TTC549 (cell line): ENCODE data around the gene ANO8.
"Not testable (repeated sequence)": the region's sequence is repeated elsewhere in the genome, so short reads cannot be mapped to it uniquely, and the experiment has no call there.

ENCODE experiments used
- FAIRE-seq: peaks from 2 replicates; lab custom pipeline; 2012; peaks lifted over from hg19 to GRCh38; lab: Jason Lieb, UNC

ANO8 gene, protein sequence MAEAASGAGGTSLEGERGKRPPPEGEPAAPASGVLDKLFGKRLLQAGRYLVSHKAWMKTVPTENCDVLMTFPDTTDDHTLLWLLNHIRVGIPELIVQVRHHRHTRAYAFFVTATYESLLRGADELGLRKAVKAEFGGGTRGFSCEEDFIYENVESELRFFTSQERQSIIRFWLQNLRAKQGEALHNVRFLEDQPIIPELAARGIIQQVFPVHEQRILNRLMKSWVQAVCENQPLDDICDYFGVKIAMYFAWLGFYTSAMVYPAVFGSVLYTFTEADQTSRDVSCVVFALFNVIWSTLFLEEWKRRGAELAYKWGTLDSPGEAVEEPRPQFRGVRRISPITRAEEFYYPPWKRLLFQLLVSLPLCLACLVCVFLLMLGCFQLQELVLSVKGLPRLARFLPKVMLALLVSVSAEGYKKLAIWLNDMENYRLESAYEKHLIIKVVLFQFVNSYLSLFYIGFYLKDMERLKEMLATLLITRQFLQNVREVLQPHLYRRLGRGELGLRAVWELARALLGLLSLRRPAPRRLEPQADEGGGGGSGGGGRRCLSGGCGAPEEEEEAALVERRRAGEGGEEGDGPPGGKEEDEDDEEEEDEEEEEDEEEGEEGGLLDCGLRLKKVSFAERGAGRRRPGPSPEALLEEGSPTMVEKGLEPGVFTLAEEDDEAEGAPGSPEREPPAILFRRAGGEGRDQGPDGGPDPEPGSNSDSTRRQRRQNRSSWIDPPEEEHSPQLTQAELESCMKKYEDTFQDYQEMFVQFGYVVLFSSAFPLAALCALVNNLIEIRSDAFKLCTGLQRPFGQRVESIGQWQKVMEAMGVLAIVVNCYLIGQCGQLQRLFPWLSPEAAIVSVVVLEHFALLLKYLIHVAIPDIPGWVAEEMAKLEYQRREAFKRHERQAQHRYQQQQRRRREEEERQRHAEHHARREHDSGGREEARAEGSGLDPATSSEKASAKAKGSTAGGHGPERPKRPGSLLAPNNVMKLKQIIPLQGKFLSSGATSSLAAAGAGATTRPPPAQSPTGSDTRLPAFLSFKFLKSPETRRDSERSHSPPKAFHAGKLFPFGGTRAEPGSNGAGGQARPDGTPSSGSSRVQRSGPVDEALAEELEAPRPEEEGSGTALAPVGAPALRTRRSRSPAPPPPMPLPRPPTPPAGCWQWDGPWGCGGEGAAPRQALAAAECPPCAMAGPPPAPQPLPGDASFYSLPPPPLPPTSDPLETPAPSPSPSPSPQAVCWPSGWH

DNA sequence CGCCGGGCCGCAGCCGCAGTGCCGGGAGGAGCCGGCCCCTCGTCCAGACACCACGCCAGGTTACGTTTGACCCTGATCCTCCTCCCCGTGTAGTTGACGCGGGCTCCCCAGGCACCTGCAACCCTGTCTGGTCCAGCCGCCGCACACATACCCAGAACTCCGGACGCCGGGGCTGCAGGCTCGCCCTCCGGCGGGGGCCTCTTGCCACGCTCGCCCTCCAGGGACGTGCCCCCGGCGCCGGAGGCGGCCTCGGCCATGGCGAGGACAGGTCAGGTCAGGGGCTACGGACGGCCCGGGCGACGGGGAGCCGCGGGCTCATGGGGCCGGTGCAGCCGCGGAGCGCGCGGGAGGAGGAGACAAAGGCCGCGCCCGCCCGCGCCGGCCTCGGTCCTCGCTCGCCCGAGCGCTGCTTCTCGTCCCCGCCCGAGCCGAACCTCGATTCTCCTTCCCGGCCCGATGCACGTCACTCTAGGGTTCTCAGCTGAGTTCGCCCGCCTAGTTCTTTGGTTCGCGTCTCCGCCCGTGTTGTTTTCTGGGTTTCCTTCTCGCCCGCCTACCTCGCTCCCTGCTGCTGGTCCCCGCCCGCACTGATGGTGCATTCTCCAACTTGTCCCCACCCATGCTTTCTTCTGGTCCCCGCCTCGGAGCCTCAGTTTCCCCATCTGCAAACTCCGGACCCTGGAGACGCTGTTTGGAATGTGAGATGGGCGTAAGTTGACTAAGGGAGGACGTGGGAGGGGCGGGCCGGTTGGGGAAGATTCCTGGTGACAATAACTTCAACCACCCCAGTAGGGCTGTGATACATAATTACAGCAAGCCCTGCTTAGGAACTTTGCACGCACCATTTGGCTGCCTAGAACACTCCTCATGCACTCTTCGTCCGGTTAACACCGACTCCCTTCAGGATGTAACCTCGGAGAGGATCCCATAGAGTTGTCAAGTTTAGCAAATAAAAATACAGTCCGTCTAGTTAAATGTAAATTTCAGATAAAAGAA lies at the start of gene ANO8:
Gene ANO8 (minus strand): TSS at position 442 of the 996 bp plus-strand sequence. CDS start 185 bp downstream, at position 257.
- FAIRE-seq: no peak

DNA sequence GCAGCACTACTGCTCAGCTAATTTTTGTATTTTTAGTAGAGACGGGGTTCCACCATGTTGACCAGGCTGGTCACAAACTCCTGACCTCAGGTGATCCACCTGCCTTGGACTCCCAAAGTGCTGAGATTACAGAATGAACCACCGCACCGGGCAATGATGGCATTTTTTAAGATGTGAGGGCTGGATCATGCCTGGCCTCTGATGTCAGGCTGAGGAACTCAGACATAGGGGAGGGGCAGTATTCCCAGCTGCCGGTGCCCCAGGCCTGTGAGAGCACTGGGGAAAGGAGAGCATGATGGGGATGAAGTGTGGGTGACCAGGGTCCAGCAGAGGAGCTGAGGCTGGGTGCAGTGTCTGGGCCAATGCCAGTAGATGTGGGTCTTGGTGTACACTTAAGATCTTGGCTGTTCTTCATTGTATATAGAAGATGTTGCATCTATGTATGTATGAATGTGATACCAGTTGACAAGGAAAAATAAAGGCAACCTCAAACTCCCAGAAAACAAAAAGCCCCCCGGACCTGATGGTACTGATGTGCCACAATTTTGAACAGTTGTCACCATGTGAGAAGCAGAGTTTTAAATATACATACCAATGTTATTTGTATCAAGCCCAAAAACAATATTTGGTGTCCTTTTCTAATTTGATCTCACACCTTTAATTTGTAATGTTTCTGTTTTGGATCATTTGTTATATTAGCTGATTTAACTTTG lies 45.9 kb upstream of the ANO8 start:
- FAIRE-seq: no peak

- no peak for FAIRE-seq
These were observed 44.6 kb upstream of the ANO8 start for GRCh38 chr19:17379221-17379631.

DNA sequence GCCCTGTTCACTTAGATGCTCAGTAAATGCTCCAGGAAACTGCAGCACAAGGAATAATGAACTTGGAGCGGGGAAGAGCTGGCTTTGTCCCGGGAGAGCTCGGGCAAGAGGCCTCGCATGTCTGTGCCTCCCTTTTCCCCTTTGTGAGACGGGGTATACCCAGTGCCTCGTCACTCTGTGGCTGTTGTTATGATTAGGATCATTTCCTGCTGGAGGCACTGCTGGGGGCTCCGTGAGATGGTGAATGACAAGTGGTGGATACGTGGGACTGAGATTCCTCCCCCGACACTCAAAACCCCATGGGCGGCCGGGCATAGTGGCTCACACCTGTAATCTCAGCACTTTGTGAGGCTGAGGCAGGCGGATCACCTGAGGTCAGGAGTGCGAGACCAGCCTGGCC lies 43.6 kb upstream of the ANO8 start:
- FAIRE-seq: no peak

- no peak for FAIRE-seq
These were observed 42.4 kb upstream of the ANO8 start, which contains the start of gene PLVAP for GRCh38 chr19:17376935-17377600. Gene PLVAP (minus strand): TSS chr19:17377342. CDS start chr19:17377288, 54 bp downstream.

DNA sequence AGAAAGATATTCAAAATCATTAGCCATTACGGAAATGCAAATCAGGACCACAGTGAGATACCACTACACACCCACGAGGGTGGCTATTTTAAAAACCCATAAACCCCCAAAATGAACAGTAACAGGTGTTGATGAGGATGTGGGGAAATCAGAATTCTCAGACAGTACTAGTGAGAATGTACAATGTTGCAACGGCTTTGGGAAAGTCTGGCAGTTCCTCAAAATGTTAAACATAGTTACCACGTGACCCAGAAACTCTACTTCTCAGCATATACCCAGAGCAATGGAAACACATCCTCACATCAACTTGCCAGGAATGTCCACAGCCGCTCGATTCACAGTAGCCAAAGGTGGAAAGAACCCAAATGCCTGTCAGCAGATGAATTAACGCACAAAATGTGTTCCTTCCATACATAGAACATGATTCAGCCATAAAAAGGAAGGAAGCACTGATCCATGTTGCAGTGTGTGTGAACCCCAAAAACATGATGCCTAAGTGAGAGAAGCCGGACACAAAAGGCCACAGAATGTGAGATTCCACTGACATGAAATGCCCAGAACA lies 35.5 kb upstream of the ANO8 start:
- FAIRE-seq: no peak

GRCh38 chr19:17365361-17365760 lies 30.7 kb upstream of the ANO8 start:
- no peak for FAIRE-seq

DNA sequence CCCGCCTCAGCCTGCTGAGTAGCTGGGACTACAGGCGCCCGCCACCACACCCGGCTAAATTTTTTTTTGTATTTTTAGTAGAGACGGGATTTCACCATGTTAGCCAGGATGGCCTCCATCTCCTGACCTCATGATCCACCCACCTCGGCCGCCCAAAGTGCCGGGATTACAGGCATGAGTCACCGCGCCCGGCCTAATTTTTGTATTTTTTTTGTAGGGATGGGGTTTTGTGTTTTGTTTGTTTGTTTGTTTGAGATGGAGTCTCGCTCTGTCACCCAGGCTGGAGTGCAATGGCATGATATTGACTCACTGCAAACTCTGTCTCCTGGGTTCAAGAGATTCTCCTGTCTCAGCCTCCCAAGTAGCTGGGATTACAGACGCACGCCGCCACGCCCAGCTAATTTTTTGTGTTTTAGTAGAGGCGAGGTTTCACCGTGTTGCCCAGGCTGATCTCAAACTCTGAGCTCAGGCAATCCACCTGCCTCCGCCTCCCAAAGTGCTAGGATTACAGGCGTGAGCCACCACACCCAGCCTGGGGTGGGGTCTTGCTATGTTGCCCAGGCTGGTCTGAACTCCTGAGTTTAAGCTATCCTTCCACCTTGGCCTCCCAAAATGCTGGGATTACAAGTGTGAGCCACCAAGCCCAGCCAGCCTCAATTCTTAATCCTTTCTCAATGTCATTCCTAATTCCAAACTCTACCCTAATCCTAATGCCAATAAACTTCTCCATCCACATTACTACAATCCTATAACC lies 29.4 kb upstream of the ANO8 start:
- not testable (repeated sequence) for FAIRE-seq

DNA sequence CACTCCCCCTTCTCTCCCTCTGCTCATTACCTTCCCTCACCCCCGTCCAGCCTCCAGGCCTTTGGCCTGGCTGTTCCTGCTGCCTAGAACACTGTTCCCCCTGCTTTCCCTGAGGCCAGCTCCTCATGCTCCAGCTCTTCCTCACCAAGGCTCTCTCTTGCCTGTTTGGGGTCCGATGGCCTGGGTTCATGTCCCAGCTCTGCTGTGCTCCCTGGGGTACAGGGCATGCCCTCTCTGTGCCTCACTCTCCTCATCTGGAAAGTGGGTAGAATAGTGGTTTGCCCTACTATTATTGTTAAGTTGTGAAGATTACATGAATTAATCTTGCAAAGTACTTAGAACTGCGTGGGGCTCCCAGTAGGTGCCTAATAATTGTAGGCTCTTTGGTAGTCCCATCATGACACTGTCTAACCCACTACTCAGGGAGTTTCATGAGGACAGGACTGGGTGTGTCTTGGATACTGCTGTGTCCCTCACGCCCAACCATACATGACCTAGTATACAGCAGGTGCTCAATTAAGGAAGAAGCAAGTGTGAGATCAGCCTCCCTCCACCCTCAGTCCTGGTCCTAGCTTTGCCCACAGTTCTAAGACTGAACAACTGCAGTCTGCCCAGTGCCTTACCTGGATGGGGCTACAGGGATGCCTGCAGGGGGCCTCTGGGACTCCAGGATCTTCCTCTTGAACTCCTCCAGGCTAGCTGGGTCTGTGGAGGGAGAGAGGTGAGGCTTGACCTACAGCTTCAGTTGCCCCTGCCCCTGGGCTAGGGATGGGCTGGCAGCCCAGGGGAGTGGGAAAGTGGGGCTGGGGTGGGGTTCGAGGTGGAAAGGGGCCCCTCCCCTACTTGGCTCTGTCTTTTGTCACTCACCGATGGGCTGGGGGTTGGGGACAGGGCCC lies 25.5 kb upstream of the ANO8 start:
- FAIRE-seq: no peak

DNA sequence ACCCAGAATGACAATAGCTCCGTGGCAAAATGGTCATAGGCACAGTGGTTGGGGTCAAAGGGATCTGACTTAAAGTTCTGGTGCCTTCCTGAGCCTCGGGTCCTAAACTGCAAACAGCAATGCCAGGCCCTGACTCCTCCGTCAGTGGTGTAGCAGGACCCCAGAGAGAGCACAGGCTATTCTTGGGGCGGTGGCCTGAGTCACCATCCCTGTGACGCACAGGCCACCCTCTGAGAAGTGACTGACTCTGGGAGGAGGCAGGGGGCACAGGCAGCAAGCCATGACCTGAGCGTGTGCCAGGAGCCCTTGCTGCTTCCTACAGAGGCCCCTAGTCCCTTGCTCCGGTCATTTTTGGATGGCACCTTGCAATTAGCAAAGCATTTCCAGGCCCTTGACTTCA lies 23.7 kb upstream of the ANO8 start:
- no peak for FAIRE-seq

- no peak for FAIRE-seq
These were observed 23.1 kb upstream of the ANO8 start for GRCh38 chr19:17357724-17358123.

DNA sequence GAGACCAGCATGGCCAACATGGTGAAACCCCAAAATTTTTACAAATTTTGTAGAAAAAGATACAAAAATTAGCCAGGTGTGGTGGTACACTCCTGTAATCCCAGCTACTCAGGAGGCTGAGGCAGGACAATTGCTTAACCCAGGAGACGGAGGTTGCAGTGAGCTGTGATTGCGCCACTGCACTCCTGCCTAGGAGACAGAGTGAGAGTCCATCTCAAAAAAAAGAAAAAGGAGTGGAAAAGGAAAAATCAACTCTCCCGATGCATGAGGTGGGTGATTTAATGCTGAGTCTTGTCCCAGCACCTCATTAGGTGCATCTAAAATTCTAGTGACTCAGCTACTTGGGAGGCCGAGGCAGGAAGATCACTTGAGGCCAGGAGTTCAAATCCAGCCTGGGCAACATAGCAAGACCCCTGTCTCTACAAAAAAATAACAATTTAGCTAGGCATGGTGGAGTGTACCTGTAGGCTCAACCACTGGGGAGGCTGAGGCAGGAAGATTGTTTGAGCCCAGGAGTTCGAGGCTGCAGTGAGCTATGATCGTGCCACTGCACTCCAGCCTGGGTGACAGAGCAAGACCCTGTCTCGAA lies 22.5 kb upstream of the ANO8 start:
- FAIRE-seq: no peak

DNA sequence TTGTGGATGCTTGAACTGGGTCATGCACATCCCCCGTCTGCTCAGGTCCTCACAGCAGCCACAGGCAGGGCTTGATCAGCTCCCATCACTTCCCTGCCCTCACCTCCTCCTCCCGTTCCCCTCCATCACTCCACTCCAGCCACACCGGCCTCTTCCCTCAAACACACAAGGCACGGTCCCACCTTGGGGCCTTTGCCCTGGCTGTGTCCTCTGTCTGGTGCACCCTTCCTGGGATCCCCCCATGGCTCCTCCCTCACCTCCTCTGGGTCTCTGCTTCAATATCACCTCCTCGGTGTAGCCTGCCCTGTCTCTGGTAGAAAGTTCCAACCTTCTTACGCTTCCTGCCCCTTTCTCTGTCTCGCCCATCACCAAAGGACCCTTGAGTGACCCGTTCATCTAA lies 18.7 kb upstream of the ANO8 start:
- no peak for FAIRE-seq

- FAIRE-seq: no peak
These were observed 18.1 kb upstream of the ANO8 start for GRCh38 chr19:17352608-17353280.

DNA sequence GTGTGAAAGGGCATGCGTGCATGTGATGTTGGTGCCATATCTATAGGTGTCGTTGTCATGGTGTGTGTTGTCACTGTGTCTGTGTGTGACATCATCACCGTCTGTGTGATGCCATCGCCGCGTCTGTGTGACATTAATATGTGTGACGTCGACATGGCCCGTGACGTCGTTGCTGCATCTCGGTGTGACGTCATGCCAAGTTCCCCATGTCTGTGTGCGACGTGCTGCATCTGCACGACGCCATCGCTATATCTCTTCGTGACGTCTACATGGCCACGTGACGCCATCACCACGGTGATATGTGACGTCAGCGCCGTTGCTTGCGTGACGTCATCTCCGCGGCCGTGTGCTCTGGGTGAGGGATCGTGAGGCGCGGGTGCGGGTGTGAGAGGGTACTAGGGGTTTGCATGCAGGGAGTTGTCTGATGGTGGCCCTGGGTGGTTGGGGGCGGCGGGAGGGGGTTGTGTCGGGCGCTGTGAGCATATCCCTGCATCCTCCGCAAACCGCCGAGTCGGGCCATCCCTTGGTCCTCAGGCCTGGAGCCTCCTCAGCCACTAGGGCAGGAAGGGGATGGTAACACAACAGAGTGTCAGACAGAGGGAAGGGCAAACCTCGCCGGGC lies 17.3 kb upstream of the ANO8 start:
- FAIRE-seq: no peak

- FAIRE-seq: no peak
These were observed 14.0 kb upstream of the ANO8 start for GRCh38 chr19:17348700-17349099.
